22Rv1 (cell line): Measurements from ENCODE around the gene ZBTB42.
A peak's percentile ranks its signal among the peaks of the same experiment; 100 is the strongest.

Experiments used
- H3K27ac ChIP-seq: fragments of 450-650 bp; 2 replicates; pipeline ENCODE4 v1.5.1; 2017
- ZFX ChIP-seq: fragments of 450-650 bp; IDR thresholded peaks from 2 replicates; pipeline ENCODE4 v1.6.1; 2017; ENCODE audit warnings: antibody characterized with exemption, borderline replicate concordance
- TF ChIP-seq, protein P1 (sequence below): fragments of 450-650 bp; IDR thresholded peaks from 2 replicates; pipeline ENCODE4 v1.5.1; 2017; ENCODE audit warnings: mild to moderate bottlenecking

Gene ZBTB42

DNA sequence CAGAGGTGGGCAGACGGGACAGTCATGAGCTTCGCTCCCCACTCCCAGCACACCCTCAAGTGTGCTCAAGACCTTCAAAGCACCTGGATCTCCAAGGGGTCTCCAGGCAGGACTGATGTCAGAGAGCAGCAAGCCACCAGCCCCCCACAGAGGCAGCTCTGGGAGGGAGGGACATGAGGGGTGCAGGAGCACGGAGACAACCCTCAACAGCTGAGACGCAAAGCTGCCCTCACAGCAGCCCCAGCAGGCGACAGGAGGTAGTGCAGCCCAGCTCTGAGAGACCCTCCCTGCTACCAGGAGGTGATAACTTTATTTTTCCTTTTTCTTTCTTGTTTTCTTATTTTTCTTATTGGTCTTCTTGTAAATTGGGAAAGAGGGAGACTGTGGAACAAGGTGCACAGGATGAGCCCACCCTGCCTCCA lies 30.0 kb upstream of the ZBTB42 start:
- H3K27ac ChIP-seq: no peak overlapping the region; the same call in 1 of the 2 replicates
- TF ChIP-seq, protein P1, sequence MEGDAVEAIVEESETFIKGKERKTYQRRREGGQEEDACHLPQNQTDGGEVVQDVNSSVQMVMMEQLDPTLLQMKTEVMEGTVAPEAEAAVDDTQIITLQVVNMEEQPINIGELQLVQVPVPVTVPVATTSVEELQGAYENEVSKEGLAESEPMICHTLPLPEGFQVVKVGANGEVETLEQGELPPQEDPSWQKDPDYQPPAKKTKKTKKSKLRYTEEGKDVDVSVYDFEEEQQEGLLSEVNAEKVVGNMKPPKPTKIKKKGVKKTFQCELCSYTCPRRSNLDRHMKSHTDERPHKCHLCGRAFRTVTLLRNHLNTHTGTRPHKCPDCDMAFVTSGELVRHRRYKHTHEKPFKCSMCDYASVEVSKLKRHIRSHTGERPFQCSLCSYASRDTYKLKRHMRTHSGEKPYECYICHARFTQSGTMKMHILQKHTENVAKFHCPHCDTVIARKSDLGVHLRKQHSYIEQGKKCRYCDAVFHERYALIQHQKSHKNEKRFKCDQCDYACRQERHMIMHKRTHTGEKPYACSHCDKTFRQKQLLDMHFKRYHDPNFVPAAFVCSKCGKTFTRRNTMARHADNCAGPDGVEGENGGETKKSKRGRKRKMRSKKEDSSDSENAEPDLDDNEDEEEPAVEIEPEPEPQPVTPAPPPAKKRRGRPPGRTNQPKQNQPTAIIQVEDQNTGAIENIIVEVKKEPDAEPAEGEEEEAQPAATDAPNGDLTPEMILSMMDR: peak; percentile 62
- no peak for TF ChIP-seq ZFX

DNA sequence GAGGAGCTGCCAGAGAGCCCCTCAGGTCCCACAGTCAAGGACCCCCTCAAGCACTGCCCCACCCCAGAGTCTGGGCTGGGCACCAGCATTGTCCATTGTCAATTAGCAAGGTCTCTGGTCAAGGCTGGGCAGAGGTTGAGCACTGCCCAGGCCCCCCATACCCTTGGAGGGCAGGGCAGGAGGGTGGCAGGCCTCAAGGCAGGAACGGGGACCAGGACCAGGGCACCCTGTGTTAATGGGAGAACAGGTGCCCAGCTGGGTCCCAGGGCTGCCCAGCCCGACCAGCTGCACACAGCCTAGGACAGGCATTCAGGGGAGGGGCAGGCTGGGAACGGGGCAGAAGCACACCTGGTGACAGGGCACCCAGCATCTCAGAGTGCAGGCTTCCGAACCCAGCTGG lies 29.5 kb upstream of the ZBTB42 start:
- no peak for TF ChIP-seq ZFX
- TF ChIP-seq, protein P1: no peak

DNA sequence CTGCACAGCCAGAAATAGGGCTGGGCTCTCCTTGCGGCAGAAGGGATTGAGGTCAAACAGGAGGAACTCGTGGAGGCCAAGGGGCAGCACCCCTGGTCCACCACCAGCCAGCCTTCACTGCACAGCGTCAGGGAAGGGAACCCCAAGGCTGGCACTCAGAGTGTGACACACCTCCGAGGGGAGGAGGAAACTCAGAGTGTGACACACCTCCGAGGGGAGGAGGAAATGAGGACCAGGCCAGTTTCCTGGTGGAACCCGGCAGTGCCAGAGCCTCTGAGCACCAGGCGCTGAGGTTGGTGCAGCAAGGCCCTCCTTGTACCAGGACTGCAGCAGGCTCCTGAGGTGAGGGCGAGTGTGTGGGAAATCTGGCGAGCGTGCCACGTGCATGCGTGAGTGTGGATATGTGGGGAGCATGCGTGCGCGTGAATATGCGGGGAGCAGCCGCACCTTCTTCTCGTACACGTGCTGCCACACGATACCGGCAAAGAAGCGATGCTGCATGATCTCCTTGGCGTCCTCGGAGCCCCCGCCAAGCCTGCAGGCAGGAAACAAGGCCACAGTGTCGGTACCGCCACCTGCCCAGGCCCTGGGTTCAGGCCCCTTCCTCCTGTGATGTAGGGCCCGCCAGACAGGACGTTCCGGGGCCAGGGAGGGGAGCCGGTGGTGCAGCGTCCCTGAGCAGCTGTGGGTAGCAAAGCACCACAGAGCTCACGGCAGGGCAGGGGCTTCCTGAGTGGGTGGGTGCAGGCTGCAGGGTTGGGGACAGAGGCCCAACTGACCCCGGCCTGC lies 28.8 kb upstream of the ZBTB42 start:
- TF ChIP-seq ZFX: no peak
- TF ChIP-seq, protein P1: no peak
- H3K27ac ChIP-seq: no peak overlapping the region

More for the DNA sequence above, 29.5 kb upstream of the ZBTB42 start:
- no peak overlapping the region for H3K27ac ChIP-seq

DNA sequence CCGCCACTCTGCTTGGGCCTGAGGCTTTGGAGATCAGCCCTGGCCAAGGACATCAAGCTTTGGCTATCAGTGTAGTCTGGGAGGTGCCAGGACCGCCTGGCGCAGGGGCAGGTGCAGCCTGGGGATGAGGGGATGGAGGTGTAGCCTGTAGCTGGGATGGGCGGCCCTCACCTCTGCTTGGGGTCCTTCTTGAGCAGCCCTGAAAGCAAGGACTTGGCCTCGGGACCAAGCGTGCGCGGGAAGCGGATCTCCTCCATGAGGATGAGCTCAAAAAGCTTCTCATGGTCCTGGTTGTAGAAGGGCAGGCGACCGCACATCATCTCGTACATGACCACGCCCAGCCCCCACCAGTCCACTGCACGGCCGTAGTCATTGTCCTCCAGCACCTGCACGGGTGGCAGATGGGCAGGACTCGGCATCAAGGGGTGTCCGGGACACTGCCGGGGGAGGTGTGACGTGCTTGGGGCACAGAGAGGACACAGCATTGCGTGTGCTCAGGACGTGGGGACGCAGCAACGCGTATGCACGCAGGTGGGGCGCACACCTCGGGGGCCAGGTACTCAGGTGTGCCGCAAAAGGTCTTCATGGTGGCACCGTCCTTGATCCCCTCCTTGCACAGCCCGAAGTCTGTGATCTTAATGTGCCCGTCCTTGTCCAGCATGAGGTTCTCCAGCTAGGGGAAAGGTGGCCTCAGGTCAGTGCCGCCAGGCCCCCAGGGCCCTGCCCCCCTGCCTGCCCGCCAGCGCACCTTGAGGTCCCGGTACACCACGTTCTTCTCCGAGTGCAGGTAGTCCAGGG lies 28.0 kb upstream of the ZBTB42 start:
- no peak for TF ChIP-seq ZFX
- TF ChIP-seq, protein P1: no peak
- no peak overlapping the region for H3K27ac ChIP-seq

DNA sequence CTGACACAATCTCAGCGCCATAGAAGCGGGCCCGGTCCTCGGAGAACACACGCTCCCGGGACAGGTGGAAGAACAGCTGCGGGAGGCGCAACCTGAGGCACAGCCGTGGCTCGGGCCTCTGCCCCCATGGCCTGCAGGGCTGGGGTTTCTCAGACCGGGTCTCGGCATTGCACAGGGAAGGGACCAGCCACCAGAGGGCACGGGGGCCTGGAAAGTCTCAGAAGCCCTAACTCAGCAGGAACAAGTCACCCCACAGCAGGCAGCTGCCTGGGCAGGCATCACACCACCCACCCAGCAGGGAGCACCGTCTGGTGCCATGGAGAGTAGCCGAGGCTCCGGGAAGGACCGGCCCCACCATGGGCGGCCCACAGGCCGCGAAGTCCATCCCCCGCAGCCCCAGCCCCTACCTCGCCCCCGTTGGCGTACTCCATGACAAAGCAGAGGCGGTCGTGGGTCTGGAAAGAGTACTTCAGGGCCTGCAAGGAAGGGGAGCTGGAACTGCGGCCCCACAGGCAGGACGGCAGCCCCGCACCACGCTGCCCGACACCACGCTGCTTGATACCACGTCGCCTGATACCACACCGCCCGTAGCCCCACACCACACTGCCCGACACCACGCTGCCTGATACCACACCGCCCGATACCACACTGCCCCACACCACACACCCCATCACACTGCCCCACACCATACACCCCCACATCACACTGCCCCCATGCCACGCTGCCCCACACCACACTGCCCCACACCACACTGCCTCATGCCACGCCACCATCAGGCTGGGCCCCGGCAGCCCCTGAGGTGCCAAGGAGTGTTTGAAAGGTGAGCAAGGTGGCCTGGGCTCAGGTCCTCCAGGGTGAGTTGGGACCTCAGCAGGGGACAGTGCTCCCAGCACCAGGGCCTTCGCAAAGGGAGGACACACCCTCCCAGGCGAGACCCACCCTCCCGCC lies 27.1 kb upstream of the ZBTB42 start:
- H3K27ac ChIP-seq: no peak overlapping the region
- TF ChIP-seq, protein P1: no peak
- no peak for TF ChIP-seq ZFX

DNA sequence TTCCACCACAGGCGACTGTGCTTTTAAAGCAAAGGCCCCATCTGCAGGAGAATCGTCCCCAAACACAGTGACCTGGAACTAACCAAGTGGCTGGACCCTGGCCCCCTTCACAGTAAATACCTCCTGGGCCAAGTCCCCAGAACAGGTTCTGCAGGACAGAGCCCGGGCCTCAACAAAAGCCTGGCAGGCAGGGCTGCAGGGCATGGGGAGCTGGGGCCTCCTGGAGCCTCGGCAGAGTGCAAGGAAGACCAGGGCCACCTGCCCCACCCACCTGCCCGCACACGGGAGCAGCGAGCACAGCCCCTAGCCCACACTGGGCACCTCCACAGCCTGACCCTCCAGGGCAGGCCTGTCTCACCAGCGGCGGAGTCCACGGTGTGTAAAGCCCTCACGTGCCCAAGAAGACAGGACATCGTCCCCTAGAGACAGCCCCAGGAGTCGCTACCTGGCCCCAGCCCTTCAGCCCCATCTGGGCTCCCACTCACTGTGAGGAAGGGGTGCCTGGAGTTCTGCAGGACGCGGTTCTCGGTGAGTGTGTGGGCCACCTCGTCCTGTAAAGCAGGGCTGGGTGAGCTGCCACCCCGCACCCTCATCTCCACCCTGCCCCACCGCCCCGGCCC lies 26.3 kb upstream of the ZBTB42 start:
- no peak for TF ChIP-seq ZFX
- TF ChIP-seq, protein P1: no peak

More for the DNA sequence above, 26.3 kb upstream of the ZBTB42 start:
- no peak overlapping the region for H3K27ac ChIP-seq
